ENCODE data around the gene SERTM2.

The SERTM2 gene

DNA sequence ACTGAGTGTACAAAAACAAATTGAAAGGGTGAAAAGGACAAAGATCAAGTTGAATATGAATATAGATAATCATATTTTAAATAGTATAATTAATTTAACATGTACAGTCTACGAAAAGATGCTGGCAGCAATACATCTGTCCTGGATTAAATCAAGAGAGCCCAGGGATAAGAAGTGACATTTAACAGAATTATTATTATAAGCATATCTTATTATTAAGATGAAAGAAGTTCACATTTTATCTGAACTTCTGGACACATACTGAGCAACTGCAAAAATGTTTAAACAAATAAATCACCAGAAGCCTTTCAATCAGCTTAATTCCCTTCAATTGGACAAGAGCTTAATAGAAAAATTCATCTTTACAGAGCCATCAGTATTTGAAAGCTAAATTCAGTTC lies 50.4 kb downstream of the SERTM2 start:
- no peak for DNase-seq

DNA sequence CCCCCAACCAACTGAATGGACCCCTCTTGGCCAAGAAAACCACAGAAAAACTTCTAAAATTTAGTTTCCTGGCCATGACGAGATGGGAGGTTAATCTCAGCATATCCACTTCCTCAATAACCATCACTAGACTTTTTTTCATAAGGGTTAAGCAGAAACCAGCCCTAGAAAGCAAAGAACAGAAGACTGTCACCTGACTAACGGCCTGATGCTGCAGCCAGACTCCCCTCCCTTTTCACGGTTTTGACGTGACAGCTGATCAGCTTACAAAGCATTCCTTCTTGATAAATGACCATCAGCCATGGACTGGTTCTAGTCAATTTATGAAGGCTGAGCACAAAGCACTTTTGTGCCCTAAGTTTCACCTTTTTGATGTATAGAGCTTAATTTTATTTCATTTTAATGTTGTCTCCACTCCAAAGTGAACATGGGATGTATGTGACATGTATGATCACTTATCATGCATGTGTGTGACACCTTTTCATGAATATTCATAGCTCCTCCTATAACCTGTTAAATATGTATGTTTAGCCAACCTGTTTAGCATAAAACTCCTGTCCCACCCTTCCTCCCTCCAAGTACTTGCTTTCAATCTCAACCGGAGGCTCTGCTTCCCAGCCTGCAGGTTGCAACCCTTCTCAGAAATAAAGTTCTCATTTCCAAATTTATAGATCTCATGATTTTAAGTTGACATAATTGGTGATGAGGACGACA lies 56.3 kb downstream of the SERTM2 start:
- no peak for DNase-seq

DNA sequence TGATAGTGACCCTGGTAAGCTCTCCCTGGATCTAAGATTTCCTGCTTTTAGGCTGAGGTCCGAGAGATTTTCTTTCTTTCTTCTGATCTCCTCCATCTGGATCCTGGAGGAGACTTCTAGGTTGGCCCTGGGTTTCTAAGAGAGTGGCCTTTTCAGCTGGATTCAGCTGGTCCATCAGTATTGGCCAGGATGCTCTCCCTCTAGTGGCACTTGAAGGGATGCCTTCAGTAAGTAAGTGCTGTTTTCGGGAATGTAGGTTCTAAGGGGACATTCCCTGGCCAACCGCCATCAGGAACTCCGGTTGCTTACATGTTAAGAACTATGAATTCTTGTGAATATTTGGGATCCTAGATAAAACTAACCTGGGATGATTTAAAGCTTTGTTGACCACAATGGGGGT lies 56.9 kb downstream of the SERTM2 start:
- no peak for DNase-seq

DNA sequence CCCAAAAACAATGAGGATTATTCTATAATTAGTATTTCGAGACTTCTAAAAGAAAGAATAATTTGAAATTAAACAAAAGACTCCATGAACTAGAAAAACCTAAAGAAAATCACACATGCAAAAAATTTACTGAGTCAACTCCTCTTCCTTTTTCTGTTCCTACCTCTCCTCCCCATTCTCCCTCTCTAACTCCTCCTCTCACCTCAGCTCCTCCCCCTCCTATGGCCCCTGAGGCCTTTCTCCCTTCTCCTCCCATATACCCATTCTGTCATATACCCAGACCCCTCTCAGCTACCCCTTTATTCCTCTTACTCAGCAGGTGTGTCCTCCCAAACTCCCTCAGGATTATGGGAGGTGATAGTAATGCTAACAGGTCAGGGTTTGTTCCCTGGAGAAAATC lies 57.4 kb downstream of the SERTM2 start:
- no peak for DNase-seq
